ENCODE measurements around the gene TARS1. TPM values are rescaled to one million over a fixed set of nuclear protein-coding genes. Genes with fewer than 3 reads are reported as not detected.

TARS1 gene
- total and polyA plus RNA-seq, 10 of the 15 experiments (the other 5 are each of a cell fraction or from before 2014, with no cell fraction given) = 163 to 350 (median 228) TPM

DNA sequence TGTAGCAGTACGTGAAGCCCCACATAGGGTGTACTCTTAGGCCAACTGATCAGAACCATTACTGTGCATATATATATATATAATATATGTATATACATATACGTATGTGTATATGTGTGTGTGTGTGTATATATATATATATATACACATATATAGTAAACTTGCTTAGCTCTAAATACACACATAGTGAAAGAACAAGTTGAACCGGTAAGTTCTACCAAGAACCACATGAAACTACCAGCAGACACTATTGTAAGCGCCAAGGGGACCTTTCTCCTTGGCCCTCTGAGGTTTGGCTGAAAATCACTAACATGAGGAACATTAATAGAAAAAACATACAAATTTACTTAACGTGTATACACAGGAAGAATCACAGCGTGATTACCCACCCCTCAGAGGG is 1.8 kb upstream of the TARS1 start:
- DNase-seq (ENCODE audit: low read depth, low spot score) (no peak), ATAC-seq (no peak), FAIRE-seq (no peak)
- ChIA-PET SMC1A (ENCODE audit: uncharacterized antibody, unreplicated experiment) (interaction anchor here (1.0 to 5.0 kb wide), 11 partner anchors 10 to 531 kb away, joined by 3 to 65 read pairs (median 4); partner anchors contain the start of gene RXFP3), POLR2A (interaction anchor here (1.4 kb wide), 1 partner anchor 496 kb away, joined by 5 read pairs; no protein-coding TSS in a partner anchor), CTCF (interaction anchor here (0.6 to 4.5 kb wide), 6 partner anchors 14 to 531 kb away, joined by 3 to 40 read pairs (median 4); no protein-coding TSS in a partner anchor), RAD21 (ENCODE audit: unreplicated experiment) (interaction anchor here (0.6 to 4.8 kb wide), 7 partner anchors 237 to 531 kb away, joined by 3 to 83 read pairs (median 5); partner anchors contain the start of gene RXFP3)
- H3K4me1 ChIP-seq (ENCODE audit: control insufficient read depth, insufficient read depth, low read length) = no peaks in the 10 kb centered on the region
- peaks cover 55% of the 10 kb centered on the region for H3K79me2 ChIP-seq (ENCODE audit: control insufficient read depth, insufficient read depth, low read length)
- 89% methylated on average over 6 of the region's 6 CpGs for WGBS (ENCODE audit: insufficient coverage, insufficient replicate concordance, low lambda C conversion rate, missing lambda C conversion rate)
- no peaks in the 10 kb centered on the region for H3K9me3 ChIP-seq (replicated peaks; ENCODE audit: control insufficient read depth, insufficient read depth, low read length)
- H3K4me3 ChIP-seq = peak overlapping the region; percentile 96
- no peaks in the 10 kb centered on the region for H3K36me3 ChIP-seq (ENCODE audit: control insufficient read depth in 2 of 2, insufficient read depth in 2 of 2, low read length in 1 of 2)
- no peak overlapping the region for H2AFZ ChIP-seq (ENCODE audit: control insufficient read depth, low read depth, low read length)
- H4K20me1 ChIP-seq (ENCODE audit: control insufficient read depth, insufficient read depth) = no peaks in the 10 kb centered on the region
- in situ Hi-C loops (cut with MboI) = loop anchor here (25.0 kb wide), 1 partner anchor 1023 kb away; no protein-coding TSS in a partner anchor
- H3K27me3 ChIP-seq (replicated peaks in 1 of 2; ENCODE audit: control insufficient read depth in 2 of 2, insufficient read depth in 2 of 2, low read length in 1 of 2) = no peaks in the 10 kb centered on the region
- no TSS peak for BruUV-seq (replicated peaks)
- peak overlapping the region; percentile 90 for H3K9ac ChIP-seq (ENCODE audit: control insufficient read depth, insufficient read depth, low read length)
- peak overlapping the region; percentile 92 for H3K27ac ChIP-seq (ENCODE audit: control insufficient read depth, insufficient read depth)
- peak overlapping the region; percentile 86 for H3K4me2 ChIP-seq (ENCODE audit: control insufficient read depth, insufficient read depth)
- no peak for TF ChIP-seq CTCF (IDR thresholded peaks at IDR 0.05 in 2 of 3, conservative IDR thresholded peaks at IDR 0.05 in 1 of 3; ENCODE audit: control insufficient read depth in 2 of 3, extremely low read depth in 1 of 3, insufficient read depth in 1 of 3, low read depth in 3 of 3, low read length in 3 of 3)
- TF ChIP-seq SRF (IDR thresholded peaks at IDR 0.05; ENCODE audit: low read depth in 2 of 2, low read length in 2 of 2) = no peak
- TF ChIP-seq RAD21 (IDR thresholded peaks at IDR 0.05; ENCODE audit: insufficient read depth, low read depth, low read length) = no peak
- TF ChIP-seq RB1 (IDR thresholded peaks at IDR 0.05; ENCODE audit: borderline replicate concordance) = no peak
- no peak for TF ChIP-seq NFIC (IDR thresholded peaks at IDR 0.05; ENCODE audit: low read depth, low read length)
- no peak for TF ChIP-seq POLR2A (IDR thresholded peaks at IDR 0.05; ENCODE audit: low read depth, low read length)
- no peak for TF ChIP-seq ZBTB33 (IDR thresholded peaks at IDR 0.05)
- TF ChIP-seq KLF5 (IDR thresholded peaks at IDR 0.05; ENCODE audit: partially characterized antibody) = no peak
- TF ChIP-seq STAT1 (conservative IDR thresholded peaks at IDR 0.05) = no peak
- TF ChIP-seq HCFC1 (IDR thresholded peaks at IDR 0.05; ENCODE audit: low read length) = no peak
- no peak for TF ChIP-seq NFYB (IDR thresholded peaks at IDR 0.05; ENCODE audit: insufficient read depth, low read depth, low read length)
- no peak for TF ChIP-seq TAF1 (IDR thresholded peaks at IDR 0.05; ENCODE audit: borderline replicate concordance, low read depth, low read length)
- TF ChIP-seq KDM1A (IDR thresholded peaks at IDR 0.05; ENCODE audit: borderline replicate concordance) = no peak
- TF ChIP-seq GABPA (IDR thresholded peaks at IDR 0.05; ENCODE audit: low read depth) = no peak
- no peak for TF ChIP-seq NKRF (conservative IDR thresholded peaks at IDR 0.05)
- intact Hi-C loops (cut with micrococcal nuclease; ENCODE audit: unreplicated experiment) = loop anchor here (5.0 kb wide), 1 partner anchor 1028 kb away; no protein-coding TSS in a partner anchor
